ENCODE results near the gene BSCL2. TPM values are rescaled to one million over a fixed set of nuclear protein-coding genes. Genes with fewer than 3 reads are reported as not detected.
"Not testable (repeated sequence)": the region's sequence is repeated elsewhere in the genome, so short reads cannot be mapped to it uniquely, and the experiment has no call there.

The BSCL2 gene
- total and polyA plus RNA-seq, 7 donors = 18.0 to 72.3 (median 46.8) TPM

DNA sequence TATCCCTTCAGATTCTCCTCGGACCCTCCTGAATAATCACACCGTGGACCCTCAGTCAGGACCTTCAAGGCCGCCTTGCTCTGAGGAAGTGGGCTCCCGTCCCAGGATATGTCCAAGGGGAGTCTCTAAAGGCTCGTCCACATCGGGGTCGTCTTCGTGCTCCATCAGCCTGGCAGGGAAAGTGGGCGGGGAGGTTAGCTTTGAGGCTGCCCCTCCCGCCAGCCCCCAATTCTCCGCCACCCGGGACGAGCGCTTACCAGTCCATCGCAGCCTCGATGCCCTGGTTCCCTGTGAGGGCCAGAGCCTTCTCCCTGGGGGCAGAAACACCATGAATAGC lies 28.8 kb downstream of the BSCL2 start:
- 3 to 4% methylated on average over 16 of the region's 16 CpGs for WGBS, 2 donors
- Histone ChIP-seq H3K9me3 (no peaks in the 10 kb centered on the region), H3K4me3 (peak overlapping the region; percentile 74 to 99 (median 96)), H3K4me1 (peaks cover 0 to 33% (median 22%) of the 10 kb centered on the region in 4 donors), H3K27ac (peak overlapping the region; percentile 86 to 93 (median 92)), H3K36me3 (peaks cover 0 to 38% (median 10%) of the 10 kb centered on the region in 4 donors), H3K27me3 (no peaks in the 10 kb centered on the region)
- TF ChIP-seq, protein P1, sequence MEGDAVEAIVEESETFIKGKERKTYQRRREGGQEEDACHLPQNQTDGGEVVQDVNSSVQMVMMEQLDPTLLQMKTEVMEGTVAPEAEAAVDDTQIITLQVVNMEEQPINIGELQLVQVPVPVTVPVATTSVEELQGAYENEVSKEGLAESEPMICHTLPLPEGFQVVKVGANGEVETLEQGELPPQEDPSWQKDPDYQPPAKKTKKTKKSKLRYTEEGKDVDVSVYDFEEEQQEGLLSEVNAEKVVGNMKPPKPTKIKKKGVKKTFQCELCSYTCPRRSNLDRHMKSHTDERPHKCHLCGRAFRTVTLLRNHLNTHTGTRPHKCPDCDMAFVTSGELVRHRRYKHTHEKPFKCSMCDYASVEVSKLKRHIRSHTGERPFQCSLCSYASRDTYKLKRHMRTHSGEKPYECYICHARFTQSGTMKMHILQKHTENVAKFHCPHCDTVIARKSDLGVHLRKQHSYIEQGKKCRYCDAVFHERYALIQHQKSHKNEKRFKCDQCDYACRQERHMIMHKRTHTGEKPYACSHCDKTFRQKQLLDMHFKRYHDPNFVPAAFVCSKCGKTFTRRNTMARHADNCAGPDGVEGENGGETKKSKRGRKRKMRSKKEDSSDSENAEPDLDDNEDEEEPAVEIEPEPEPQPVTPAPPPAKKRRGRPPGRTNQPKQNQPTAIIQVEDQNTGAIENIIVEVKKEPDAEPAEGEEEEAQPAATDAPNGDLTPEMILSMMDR (IDR thresholded peaks at IDR 0.05) = no peak
- no peak for TF ChIP-seq POLR2AphosphoS5 (IDR thresholded peaks at IDR 0.05)
- TF ChIP-seq POLR2A (IDR thresholded peaks at IDR 0.05) = no peak
- no peak for TF ChIP-seq EP300 (IDR thresholded peaks at IDR 0.05)
- peak; percentile 64 for DNase-seq
- intact Hi-C loops (cut with DNase I) = no loop called here

DNA sequence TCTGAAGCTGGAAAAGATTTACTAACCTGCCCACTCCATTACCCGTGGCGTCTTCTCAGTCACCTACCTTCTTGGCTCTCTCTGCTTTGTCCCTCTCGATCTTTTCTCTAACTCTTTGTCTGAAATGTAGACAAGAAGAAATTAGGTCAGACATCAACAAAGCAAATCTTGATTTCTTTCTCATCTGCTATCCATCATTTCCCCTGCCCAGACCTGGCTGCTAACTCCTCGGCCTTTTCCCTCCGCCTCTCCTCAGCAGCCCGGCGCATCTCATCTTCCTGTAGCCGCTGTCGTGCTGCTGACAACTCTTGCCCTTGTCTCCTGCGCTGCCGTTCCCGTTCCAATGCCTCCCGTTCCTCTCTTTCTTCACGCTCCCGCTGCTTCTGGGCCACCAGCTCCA lies 29.5 kb downstream of the BSCL2 start:
- intact Hi-C loops (cut with DNase I) = no loop called here
- H3K4me1 ChIP-seq = peaks cover 0 to 40% (median 29%) of the 10 kb centered on the region in 4 donors
- H3K4me3 ChIP-seq = peak overlapping the region in 3 of 4 donors; percentile 74 to 99 (median 97)
- DNase-seq = no peak
- H3K9me3 ChIP-seq = no peaks in the 10 kb centered on the region
- H3K27ac ChIP-seq = peak overlapping the region; percentile 86 to 93 (median 92)
- TF ChIP-seq POLR2A (IDR thresholded peaks at IDR 0.05) = no peak
- no peak for TF ChIP-seq EP300 (IDR thresholded peaks at IDR 0.05)
- TF ChIP-seq, protein P1 (IDR thresholded peaks at IDR 0.05) = no peak
- no peak for TF ChIP-seq POLR2AphosphoS5 (IDR thresholded peaks at IDR 0.05)
- H3K36me3 ChIP-seq = peaks cover 0 to 38% (median 10%) of the 10 kb centered on the region in 4 donors
- WGBS, 2 donors = 84 to 88% methylated on average over 15 of the region's 15 CpGs
- no peaks in the 10 kb centered on the region for H3K27me3 ChIP-seq

DNA sequence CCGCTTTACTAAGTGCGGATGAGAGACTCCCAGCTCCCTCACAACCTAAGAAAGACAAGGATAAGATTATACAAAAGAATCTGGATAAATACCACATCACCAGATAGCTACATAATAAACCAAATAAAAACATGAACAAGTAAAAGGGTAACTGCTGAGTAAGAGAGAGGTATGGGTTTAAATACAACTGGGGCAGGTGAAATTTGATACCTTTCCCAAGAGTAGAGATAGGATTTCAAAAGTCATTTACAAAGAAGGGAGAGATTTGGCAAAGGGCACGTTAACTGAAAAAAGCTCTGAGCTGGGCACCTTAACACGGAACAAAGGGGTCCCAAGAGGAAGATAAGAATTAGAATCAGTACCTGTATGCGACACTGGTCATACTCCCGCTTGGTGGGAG lies 30.1 kb downstream of the BSCL2 start:
- H3K36me3 ChIP-seq = peaks cover 0 to 38% (median 10%) of the 10 kb centered on the region in 4 donors
- intact Hi-C loops (cut with DNase I) = no loop called here

DNA sequence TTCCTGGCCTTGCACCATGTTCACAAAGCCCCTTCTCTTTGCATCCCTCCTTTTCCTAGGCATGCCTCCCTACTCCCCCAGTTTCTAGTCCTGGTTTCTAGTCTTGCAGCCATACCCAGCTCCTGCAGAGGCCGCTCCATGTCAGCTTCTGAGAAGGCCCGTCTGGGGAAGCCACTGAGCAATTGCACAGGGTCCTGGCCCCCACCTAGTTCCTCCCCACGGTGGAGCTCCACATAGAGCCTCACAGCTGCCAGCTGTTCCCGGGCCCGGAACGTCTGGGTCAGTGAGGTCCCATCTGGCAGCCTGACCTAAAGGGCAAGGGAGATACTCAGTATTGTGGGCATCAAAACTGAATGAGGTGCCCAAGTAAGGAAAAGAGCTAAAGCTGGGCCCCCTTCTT lies 30.5 kb downstream of the BSCL2 start:
- peaks cover 0 to 38% (median 10%) of the 10 kb centered on the region in 4 donors for H3K36me3 ChIP-seq
- 51 to 70% methylated on average over 6 of the region's 6 CpGs for WGBS, 2 donors
- H3K4me1 ChIP-seq = peaks cover 0 to 47% (median 35%) of the 10 kb centered on the region in 4 donors
- TF ChIP-seq EP300 (IDR thresholded peaks at IDR 0.05) (no peak), POLR2A (IDR thresholded peaks at IDR 0.05) (no peak), POLR2AphosphoS5 (IDR thresholded peaks at IDR 0.05) (no peak)
- TF ChIP-seq, protein P1 (IDR thresholded peaks at IDR 0.05) = no peak
- no peaks in the 10 kb centered on the region for H3K9me3 ChIP-seq
- no peak for DNase-seq
- H3K27ac ChIP-seq = no peak overlapping the region
- H3K27me3 ChIP-seq = no peaks in the 10 kb centered on the region
- intact Hi-C loops (cut with DNase I) = no loop called here
- H3K4me3 ChIP-seq = no peak overlapping the region

More for the DNA sequence above, 30.1 kb downstream of the BSCL2 start:
- Histone ChIP-seq H3K4me1 (peaks cover 0 to 46% (median 34%) of the 10 kb centered on the region in 4 donors), H3K27me3 (no peaks in the 10 kb centered on the region), H3K27ac (no peak overlapping the region), H3K4me3 (no peak overlapping the region), H3K9me3 (no peaks in the 10 kb centered on the region)
- WGBS, 2 donors = 89 to 91% methylated on average over 6 of the region's 6 CpGs
- no peak for DNase-seq
- no peak for TF ChIP-seq EP300 (IDR thresholded peaks at IDR 0.05)
- TF ChIP-seq, protein P1 (IDR thresholded peaks at IDR 0.05) = no peak
- no peak for TF ChIP-seq POLR2AphosphoS5 (IDR thresholded peaks at IDR 0.05)
- TF ChIP-seq POLR2A (IDR thresholded peaks at IDR 0.05) = no peak

DNA sequence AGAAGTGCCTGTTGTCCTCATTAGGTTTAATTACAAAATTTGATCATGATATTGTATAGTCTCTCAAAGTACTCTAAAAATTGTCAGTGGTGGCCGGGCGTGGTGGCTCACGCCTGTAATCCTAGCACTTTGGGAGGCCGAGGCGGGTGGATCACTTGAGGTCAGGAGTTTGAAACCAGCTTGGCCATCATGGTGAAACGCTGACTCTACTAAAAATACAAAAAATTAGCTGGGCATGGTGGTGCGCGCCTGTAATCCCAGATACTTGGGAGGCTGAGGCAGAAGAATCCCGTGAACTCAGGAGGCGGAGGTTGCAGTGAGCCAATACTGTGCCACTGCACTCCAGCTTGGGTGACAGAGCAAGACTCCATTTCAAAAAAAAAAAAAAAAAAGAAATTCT lies 31.8 kb downstream of the BSCL2 start:
- H3K4me3 ChIP-seq; H3K27me3 ChIP-seq; DNase-seq; H3K9me3 ChIP-seq; intact Hi-C loops (cut with DNase I); H3K27ac ChIP-seq: not testable (repeated sequence)
- WGBS, 2 donors = 91 to 97% methylated on average over 10 of the region's 10 CpGs
- Histone ChIP-seq H3K36me3 (peaks cover 0 to 38% (median 10%) of the 10 kb centered on the region in 4 donors), H3K4me1 (peaks cover 0 to 46% (median 42%) of the 10 kb centered on the region in 4 donors)

All from sigmoid colon (tissue), 7 donors.